HUES48 (cell line): ENCODE results near the gene CTDSPL.

Source experiments
- H3K27ac ChIP-seq: one replicate; pipeline ENCODE4 v1.7.0; 2013; ENCODE audit warnings: low read depth, low read length, inconsistent platforms
- H3K27me3 ChIP-seq: 2 replicates; pipeline ENCODE4 v1.6.1; 2013; ENCODE audit warnings: mild to moderate bottlenecking, low read length; ENCODE audit not compliant: control insufficient read depth, insufficient read depth
- H3K36me3 ChIP-seq: 2 replicates; pipeline ENCODE4 v1.6.1; 2013; ENCODE audit warnings: low read length; ENCODE audit not compliant: control insufficient read depth, insufficient read depth
- H3K4me1 ChIP-seq: 2 replicates; pipeline ENCODE4 v1.6.1; 2013; ENCODE audit warnings: mild to moderate bottlenecking, low read length; ENCODE audit not compliant: control insufficient read depth, insufficient read depth
- H3K4me3 ChIP-seq: 2 replicates; pipeline ENCODE4 v1.5.1; 2013; ENCODE audit warnings: mild to moderate bottlenecking, low read depth, low read length
- H3K9ac ChIP-seq: 2 replicates; pipeline ENCODE4 v1.6.1; 2013; ENCODE audit warnings: mild to moderate bottlenecking, low read depth, low read length, moderate library complexity
- H3K9me3 ChIP-seq: 2 replicates; pipeline ENCODE4 v1.6.1; 2013; ENCODE audit warnings: low read length; ENCODE audit not compliant: control insufficient read depth, insufficient read depth

Gene CTDSPL

DNA sequence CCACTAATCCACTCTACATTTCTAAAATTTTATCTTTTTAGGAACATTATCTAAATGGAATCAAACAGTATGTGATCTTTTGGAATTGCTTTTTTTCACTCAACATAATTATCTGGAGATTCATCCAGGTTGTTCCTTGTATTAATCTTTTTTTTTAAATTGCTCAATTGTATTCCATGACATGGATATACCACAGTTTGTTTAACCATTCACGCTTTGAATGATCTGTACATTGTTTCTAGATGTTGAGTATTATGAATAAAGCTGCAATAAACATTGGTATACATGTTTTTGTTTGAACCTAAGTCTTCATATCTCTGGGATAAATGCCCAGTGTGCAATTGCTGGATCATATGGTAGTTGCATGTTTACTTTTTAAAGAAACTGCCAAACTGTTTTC is 5.5 kb downstream of the CTDSPL start:
- H3K4me3 ChIP-seq = no peak overlapping the region
- H3K9ac ChIP-seq = no peak overlapping the region
- no peaks in the 10 kb centered on the region for H3K9me3 ChIP-seq
- H3K4me1 ChIP-seq = peaks cover 27% of the 10 kb centered on the region
- no peaks in the 10 kb centered on the region for H3K36me3 ChIP-seq
- no peak overlapping the region for H3K27ac ChIP-seq
- peaks cover 5% of the 10 kb centered on the region; the same call in 1 of the 2 replicates for H3K27me3 ChIP-seq

DNA sequence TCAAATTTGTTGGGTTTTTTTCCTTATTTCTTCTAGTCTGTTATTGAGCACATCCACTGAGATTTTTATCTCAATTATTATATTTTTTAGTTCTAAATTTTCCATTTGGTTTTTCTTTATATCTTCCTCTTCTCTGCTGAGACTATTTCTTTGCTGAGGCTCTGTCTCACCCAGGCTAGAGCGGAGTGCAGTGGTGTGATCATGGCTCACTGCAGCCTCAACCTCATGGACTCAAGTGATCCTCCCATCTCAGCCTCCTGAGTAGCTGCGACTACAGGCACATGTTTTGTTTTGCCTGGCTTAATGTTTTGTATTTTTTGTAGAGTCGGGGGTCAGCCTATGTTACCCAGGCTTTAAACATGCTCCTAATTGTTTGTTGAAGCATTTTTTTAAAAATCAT is 10.2 kb downstream of the CTDSPL start:
- Histone ChIP-seq H3K27me3 (no peaks in the 10 kb centered on the region), H3K27ac (no peak overlapping the region), H3K4me1 (no peaks in the 10 kb centered on the region), H3K9me3 (no peaks in the 10 kb centered on the region), H3K4me3 (no peak overlapping the region), H3K9ac (no peak overlapping the region), H3K36me3 (no peaks in the 10 kb centered on the region)

DNA sequence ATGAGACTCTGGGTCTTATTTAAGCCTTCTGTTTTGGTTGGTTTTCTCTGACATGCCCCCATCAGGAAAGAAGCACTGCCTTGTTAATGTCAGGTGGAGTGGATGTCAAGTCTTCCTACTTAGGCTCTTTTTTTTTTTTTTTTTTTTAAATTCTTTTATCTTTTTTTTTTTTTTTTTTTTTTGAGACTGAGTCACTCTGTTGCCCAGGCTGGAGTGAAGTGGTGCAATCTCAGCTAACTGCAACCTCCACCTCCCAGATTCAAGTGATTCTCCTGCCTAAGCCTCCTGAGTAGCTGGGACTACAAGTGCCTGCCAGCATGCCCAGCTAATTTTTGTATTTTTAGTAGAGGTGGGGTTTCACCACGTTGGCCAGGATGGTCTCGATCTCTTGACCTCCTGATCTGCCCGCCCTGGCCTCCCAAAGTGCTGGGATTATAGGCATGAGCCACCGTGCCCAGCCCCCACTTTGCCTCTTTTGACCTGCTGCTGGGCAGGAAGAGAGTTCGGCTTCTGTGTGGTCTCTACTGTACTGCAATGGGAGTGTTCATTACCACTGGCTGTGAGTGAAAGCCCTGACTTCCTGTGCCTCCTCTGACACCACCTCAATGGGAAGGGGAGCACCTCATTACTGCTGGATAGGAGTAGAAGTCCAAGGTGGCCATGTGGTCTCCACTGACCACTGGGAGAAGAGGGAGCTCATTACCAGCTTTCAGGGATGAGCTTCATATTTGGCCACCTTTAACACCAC is 10.9 kb downstream of the CTDSPL start:
- H3K9me3 ChIP-seq = no peaks in the 10 kb centered on the region
- H3K27ac ChIP-seq = no peak overlapping the region
- no peak overlapping the region for H3K4me3 ChIP-seq
- no peaks in the 10 kb centered on the region for H3K27me3 ChIP-seq
- no peaks in the 10 kb centered on the region for H3K4me1 ChIP-seq
- no peaks in the 10 kb centered on the region for H3K36me3 ChIP-seq
- H3K9ac ChIP-seq = no peak overlapping the region

- H3K4me3 ChIP-seq = no peak overlapping the region
- no peaks in the 10 kb centered on the region for H3K27me3 ChIP-seq
Measured at GRCh38 chr3:37876279-37876678, 14.6 kb downstream of the CTDSPL start.

DNA sequence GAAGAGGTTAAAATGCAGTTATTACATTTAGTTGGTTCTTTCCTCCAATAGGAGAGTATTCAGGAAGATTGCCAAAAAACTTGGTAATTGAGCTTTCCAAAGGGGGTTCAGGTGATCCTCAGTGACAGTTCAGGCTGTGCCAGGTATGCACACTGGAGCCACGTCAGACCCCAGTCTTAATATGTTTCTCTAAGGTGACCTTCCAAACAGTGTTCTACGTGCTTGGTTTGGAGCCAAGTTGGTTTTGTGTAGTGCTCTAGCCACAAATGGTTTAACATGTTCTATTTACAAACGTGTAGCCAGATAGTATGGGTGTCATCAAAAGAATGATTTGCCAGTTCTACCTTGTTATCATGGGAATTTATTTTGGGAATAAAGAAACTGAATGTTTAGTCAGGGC is 21.0 kb downstream of the CTDSPL start:
- H3K9me3 ChIP-seq = no peaks in the 10 kb centered on the region
- H3K9ac ChIP-seq = no peak overlapping the region
- no peaks in the 10 kb centered on the region for H3K36me3 ChIP-seq
- H3K4me1 ChIP-seq = peaks cover 6% of the 10 kb centered on the region; the same call in 1 of the 2 replicates
- H3K4me3 ChIP-seq = no peak overlapping the region
- no peak overlapping the region for H3K27ac ChIP-seq
- no peaks in the 10 kb centered on the region for H3K27me3 ChIP-seq

More at GRCh38 chr3:37876279-37876678, 14.6 kb downstream of the CTDSPL start:
- Histone ChIP-seq H3K9me3 (no peaks in the 10 kb centered on the region), H3K9ac (no peak overlapping the region), H3K4me1 (no peaks in the 10 kb centered on the region), H3K27ac (no peak overlapping the region), H3K36me3 (no peaks in the 10 kb centered on the region)

DNA sequence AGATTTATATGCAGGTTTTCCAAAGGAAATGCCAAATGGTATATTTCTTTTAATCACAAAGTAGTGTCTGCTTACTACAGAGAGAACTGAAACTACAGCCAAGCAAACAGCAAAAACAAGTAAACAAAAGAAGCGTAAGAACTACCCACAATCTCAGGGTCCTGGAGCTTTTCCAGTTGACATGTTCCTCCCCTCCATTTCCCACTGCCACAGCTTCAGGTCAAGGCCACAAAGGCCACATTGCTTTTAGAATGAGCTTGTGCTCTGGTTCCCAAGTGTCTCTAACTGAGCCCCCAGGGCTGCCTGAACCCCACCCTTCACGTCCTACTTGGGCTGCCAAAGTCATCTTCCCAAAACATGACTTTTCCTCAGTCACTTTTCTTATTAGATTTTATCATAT is 24.1 kb downstream of the CTDSPL start:
- Histone ChIP-seq H3K9ac (no peak overlapping the region), H3K4me1 (peaks cover 6% of the 10 kb centered on the region; the same call in 1 of the 2 replicates), H3K27ac (no peak overlapping the region), H3K36me3 (no peaks in the 10 kb centered on the region), H3K27me3 (no peaks in the 10 kb centered on the region), H3K4me3 (no peak overlapping the region), H3K9me3 (no peaks in the 10 kb centered on the region)

- H3K9me3 ChIP-seq = no peaks in the 10 kb centered on the region
- no peaks in the 10 kb centered on the region for H3K27me3 ChIP-seq
- H3K4me3 ChIP-seq = no peak overlapping the region
- peaks cover 6% of the 10 kb centered on the region; the same call in 1 of the 2 replicates for H3K4me1 ChIP-seq
- no peak overlapping the region for H3K9ac ChIP-seq
- H3K36me3 ChIP-seq = no peaks in the 10 kb centered on the region
- H3K27ac ChIP-seq = no peak overlapping the region
Measured at GRCh38 chr3:37886395-37886794, 24.7 kb downstream of the CTDSPL start.

GRCh38 chr3:37887062-37887461 is 25.4 kb downstream of the CTDSPL start:
- Histone ChIP-seq H3K9ac (no peak overlapping the region), H3K27ac (no peak overlapping the region), H3K36me3 (no peaks in the 10 kb centered on the region), H3K4me3 (no peak overlapping the region), H3K4me1 (peaks cover 6% of the 10 kb centered on the region; the same call in 1 of the 2 replicates), H3K9me3 (no peaks in the 10 kb centered on the region), H3K27me3 (no peaks in the 10 kb centered on the region)

GRCh38 chr3:37887824-37888223 is 26.1 kb downstream of the CTDSPL start:
- no peak overlapping the region for H3K9ac ChIP-seq
- no peak overlapping the region for H3K27ac ChIP-seq
- no peaks in the 10 kb centered on the region for H3K27me3 ChIP-seq
- no peak overlapping the region for H3K4me3 ChIP-seq
- H3K4me1 ChIP-seq = peaks cover 6% of the 10 kb centered on the region; the same call in 1 of the 2 replicates
- no peaks in the 10 kb centered on the region for H3K36me3 ChIP-seq
- H3K9me3 ChIP-seq = no peaks in the 10 kb centered on the region

- no peak overlapping the region for H3K27ac ChIP-seq
- H3K36me3 ChIP-seq = no peaks in the 10 kb centered on the region
- no peak overlapping the region for H3K9ac ChIP-seq
- H3K4me3 ChIP-seq = no peak overlapping the region
- H3K4me1 ChIP-seq = peaks cover 3% of the 10 kb centered on the region; the same call in 1 of the 2 replicates
- no peaks in the 10 kb centered on the region for H3K27me3 ChIP-seq
- no peaks in the 10 kb centered on the region for H3K9me3 ChIP-seq
Measured at GRCh38 chr3:37888421-37888820, 26.7 kb downstream of the CTDSPL start.

- H3K27me3 ChIP-seq = no peaks in the 10 kb centered on the region
- H3K27ac ChIP-seq = no peak overlapping the region
- no peak overlapping the region for H3K9ac ChIP-seq
- H3K36me3 ChIP-seq = no peaks in the 10 kb centered on the region
- H3K4me3 ChIP-seq = no peak overlapping the region
- H3K4me1 ChIP-seq = no peaks in the 10 kb centered on the region
- no peaks in the 10 kb centered on the region for H3K9me3 ChIP-seq
Measured at GRCh38 chr3:37890522-37890921, 28.8 kb downstream of the CTDSPL start.
